NCI-H774 (cell line): ENCODE data around the gene RASA4.
"Not testable (repeated sequence)": the region's sequence is repeated elsewhere in the genome, so short reads cannot be mapped to it uniquely, and the experiment has no call there.

Source experiments
- DNase-seq: peaks from one replicate; lab custom pipeline; 2025; lab: John Stamatoyannopoulos, UW

Gene RASA4

DNA sequence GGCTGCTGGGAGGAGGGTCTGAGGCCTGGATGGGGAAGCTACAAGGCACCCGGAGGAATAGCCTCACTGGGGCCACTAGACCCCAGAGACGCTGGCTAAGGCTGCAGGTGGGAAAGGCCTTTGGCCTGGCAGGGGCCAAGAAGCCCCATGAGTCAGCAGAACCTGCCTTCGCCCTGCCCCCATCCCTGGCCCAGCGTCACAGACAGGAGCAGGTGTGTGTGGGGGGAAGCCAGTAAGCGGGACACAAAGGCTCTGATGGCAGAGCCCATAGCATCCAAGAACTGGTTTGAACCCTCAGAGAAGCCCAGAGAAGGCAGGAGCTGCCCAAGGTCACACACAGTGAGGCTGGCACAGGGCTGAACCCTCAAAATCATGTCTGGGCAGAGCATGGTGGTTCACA is 9.7 kb downstream of the RASA4 start:
- not testable (repeated sequence) for DNase-seq

DNA sequence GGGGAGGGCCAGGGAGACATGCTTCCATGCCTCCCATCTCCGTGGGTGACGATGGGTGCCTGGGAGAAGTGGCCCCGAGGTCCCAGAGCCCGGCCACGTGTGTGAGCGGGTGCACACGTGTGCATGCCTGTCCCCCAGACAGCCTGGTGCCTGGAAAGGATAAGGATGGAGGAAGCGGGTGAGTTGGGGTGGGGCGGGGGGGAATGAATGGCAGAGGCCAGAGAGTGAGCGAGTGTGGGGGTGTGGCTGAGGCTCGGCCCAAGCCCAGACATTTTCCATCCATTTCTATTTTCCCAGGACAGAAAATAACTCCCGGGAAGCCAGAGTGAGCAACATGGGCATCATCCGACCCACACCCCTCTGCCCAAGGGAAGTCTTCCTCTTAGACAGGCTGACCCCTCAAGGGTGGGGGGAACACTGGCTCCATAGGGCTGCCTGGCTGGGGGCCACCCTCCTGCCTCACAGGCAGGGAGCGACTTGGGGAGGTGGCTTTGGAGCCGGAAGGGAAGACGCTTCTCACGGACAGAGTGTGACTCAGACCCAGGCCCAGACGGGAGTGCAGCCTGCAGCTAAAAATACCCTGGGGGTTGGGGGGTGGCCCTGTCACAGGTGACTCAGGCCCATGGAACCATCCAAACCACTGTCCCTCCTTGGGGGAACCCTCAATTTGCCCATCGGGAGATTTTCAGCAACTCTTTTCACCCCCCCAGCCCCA is 12.0 kb downstream of the RASA4 start:
- DNase-seq = not testable (repeated sequence)

DNA sequence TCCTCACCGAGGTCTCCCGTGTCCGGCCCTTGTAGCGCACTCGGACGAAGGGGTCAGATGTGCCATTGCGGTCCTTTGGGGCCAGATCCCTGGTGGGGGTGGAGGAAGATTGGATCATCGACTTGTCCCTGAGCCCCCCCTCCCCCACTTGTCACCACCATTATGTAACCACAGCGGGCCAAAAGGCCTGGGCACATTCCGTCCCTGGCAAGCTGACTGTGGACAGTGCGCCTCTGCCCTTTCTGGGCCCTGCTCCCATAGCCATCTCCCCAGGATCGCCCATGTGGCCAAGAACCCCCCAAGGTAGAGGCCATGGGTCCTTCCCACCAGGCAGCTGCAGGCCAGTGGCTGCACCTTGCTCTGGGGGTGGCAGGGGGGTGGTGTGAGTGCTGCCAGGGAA is 14.2 kb downstream of the RASA4 start:
- not testable (repeated sequence) for DNase-seq

DNA sequence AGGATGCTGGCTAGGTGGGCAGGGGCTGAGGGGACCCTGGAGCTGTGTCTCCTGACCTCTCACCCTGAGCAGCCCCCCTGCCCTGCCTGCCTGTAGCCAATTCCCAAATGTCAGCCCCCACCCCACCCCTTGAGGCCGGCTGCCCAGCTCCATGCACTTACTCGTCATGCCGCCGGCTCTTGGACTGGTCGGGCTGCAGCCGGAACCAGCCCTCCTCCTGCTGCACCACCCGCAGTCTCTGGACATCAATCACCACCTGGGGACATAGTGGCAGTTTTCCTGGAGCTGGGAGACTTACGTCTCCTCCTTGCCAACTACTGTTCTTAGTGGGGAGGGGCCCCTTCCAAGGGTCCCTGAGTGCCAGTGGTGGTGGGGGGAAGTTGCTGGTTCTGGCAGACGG is 16.9 kb downstream of the RASA4 start:
- not testable (repeated sequence) for DNase-seq

DNA sequence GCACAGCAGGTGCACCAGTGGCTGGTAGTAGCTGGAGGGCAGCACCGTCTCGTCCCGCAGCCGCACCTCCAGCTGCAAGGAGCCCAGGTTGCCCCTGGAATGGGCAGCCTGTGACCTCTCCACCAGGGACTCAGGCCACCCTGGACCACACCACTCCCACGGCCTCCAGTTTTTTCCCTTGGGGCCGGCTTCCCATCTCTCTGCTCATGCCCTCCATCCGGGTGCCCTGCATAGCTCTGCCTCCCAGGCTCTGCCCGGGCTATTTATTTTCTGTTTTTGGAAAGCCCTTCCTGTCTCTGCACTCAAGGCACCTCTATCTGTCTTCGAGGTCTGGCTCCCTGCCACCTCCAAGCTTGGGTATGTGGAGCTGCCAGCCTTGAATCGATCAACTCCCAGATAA is 20.5 kb downstream of the RASA4 start:
- DNase-seq = not testable (repeated sequence)

DNA sequence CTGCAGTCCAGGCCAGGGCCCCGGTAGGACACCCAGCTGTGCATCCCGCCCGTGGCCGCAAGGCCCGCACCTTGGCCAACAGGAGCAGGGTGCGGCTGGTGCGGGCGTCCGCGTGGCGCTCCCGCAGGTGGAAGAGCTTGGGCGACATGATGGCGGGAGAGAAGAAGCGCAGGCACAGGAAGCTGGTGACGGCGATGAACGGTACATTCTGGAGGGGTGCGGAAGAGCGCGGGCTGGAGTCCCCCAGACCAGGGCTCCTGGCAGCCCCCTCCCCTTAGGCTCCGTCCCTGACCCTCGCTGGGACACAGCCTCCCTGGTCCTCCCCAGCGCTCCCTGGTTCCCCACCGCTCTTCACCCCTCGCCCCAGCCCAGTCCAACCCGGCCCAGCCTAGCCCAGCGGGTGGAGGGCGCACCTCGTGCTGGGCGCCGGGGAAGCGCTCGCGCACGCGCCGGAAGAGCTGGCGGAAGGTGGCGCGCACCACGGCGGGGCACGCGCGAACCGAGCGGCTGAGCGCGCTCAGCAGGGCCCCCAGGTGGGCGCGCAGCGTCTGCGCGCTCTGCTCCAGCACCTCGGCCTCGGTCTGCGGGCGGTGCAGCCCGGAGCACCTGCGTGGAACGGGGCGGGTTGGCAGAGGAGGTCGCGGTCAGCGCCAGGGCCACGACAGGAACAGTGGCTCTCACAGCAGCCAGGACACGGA is 22.8 kb downstream of the RASA4 start:
- DNase-seq = not testable (repeated sequence)

DNA sequence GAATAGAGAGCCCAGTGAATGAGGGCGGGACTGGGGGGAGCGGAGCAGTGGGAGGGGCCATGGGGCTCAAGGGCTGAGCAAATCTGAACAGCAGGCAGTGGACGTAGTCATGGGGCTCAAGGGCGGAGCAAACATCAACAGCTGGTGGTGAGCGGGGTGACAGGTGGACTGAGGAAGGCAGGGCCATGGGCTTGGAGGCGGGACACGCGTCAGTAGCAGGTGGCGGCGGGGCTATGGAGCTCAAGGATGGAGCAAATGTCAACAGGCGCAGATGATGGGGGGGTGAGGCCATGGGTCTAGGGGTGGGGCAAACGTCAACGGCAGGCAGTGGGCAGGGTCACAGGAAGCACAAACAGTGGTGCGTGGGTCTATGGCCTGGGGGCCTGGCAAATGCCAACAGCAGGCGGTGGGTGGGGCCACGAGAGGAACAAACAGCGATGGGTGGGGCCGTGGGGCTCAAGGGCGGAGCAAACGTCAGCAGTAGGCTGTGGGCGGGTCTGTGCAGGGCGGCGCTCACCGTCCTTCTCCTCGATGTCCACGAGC is 24.0 kb downstream of the RASA4 start:
- DNase-seq = not testable (repeated sequence)

DNA sequence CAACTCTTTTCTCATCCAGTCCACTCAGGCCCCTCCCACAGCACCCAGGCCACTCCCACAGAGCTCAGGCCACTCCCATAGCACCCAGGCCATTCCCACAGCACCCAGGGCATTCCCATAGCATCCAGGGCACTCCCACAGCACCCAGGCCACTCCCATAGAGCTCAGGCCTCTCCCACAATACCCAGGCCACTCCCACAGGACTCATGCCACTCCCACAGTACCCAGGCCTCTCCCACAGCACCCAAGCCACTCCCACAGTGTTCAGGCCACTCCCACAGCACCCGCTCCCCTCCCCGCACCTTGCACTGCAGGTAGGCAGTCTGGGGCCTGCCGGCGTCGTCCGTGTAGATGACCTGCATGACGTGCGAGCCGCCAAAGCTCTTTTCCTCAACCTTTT is 26.7 kb downstream of the RASA4 start:
- not testable (repeated sequence) for DNase-seq

DNA sequence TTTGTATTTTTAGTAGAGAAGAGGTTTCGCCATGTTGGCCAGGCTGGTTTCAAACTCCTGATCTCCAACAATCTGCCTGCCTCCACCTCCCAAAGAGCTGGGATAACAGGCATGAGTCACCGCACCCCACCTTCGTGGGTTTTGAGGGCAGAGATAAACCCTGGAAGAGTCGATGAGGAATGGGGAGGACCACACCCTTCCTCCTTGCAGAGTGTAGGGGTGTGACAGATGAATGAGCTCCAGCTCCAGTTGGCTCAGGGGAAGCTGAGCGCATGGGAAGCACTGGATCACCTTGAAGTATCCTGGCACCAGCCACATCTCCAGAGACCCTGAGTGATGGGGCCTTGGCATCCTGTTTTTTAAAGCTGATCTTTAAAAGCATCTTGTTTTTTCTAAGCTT is 33.1 kb downstream of the RASA4 start:
- not testable (repeated sequence) for DNase-seq

DNA sequence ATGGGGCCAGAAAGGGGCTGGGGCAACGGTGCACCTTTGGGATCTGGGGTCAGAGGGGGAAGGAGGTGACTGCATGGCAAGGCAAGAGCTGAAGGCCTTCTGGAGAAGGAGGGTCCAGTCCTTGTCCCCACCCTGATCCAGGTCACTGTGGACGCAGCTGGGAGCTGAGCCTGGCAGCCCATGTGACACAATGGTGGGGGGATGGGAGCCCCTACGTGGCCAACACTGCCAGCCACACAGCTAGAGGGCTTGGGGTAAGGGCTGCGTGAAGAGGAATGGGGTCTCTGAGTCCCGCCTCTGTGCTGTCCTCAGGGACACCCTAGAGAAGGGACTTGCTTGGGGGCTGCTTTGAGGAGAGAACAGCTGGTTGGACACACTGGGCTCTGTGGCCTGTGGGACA is 34.8 kb downstream of the RASA4 start:
- not testable (repeated sequence) for DNase-seq

DNA sequence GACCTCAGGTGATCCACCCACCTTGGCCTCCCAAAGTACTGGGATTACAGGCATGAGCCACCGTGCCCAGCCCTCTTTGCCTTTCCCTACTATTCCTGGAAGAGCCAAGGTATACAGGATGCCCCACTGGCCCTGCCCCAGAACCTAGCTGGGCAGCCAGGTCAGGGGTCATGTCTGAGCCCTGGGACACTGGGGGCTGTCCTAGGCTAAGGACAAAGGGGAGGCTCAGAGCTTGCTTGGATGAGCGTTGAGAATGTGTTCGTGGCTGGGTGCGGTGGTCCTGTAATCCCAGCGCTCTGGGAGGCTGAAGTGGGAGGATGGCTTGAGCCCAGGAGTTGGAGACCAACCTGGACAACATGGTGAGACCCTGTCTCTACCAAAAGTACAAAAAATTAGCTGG is 38.1 kb downstream of the RASA4 start:
- not testable (repeated sequence) for DNase-seq

DNA sequence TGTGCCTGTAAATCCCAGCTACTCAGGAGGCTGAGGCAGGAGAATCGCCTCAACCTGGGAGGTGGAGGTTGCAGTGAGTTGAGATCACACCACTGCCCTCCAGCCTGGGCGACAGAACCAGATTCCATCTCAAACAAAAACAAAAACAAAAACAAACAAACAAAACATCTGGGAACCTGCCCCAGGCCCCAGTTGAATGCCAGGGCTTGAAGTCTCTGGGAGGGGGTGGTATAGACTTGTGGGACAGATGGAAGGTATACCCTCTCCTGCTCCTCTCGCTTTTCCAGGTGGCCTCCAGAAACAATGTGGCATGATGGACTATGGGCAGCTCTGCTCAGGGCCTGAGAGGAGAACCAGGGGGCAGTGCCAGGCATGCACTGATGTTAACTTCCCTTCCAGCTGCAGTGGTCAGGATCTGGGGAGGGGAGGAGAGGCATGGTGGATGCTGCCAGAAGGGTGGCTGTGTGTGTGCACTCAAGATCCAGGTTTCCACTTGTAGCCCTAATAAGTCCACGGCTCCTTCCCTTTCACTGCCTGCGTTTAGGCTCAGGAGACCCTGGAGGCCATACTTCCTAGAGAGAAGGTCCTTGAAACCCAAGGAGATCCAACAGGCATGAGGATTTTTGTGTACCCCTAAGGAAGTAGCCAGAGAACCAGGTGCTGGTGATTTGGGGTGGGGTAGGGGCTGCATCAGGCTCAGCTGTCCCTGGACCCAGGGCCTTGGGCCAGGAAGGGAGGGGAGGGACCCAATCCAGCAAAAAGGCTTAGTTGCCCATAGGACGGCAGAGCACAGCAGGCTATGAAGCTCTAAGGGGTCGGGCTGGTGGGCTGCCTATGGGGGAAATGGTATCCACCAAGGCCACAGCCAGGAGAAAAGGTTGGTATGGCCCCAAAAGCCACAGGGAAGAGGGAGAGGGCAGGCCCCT is 39.0 kb downstream of the RASA4 start:
- not testable (repeated sequence) for DNase-seq

DNA sequence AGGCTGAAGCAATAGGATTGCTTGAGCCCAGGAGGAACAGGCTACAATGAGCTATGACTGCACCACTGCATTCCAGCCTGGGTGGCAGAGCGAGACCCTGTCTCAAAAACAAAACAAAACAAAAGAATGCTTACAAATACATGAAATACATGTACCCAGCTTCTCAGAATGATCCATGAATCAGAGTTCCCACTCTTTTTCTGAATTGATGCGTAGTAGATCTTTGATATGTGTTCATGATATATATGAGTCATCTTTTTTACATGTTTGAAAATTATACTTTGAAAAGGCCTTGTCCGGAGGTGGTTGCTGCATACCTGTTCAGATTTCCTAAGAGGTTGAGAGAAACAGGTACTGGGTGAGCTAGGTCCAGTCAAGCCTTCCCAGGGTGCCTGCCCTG is 40.2 kb downstream of the RASA4 start:
- DNase-seq = not testable (repeated sequence)

DNA sequence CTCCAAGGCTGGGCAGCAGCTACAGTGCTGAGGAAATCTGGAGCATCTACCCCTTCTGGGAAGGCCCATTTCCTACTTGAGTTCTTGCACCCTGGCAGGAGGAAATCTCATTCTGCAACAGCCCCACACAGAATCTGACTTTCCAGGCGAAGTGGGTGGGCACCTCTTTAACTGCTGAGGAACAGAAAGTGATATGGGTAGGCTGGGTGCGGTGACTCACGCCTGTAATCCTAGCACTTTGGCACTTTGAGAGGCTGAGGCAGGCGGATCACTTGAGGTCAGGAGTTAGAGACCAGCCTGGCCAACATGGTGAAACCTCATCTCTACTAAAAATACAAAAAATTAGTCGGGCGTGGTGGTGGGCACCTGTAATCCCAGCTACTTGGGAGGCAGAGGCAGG is 41.9 kb downstream of the RASA4 start:
- DNase-seq = not testable (repeated sequence)

DNA sequence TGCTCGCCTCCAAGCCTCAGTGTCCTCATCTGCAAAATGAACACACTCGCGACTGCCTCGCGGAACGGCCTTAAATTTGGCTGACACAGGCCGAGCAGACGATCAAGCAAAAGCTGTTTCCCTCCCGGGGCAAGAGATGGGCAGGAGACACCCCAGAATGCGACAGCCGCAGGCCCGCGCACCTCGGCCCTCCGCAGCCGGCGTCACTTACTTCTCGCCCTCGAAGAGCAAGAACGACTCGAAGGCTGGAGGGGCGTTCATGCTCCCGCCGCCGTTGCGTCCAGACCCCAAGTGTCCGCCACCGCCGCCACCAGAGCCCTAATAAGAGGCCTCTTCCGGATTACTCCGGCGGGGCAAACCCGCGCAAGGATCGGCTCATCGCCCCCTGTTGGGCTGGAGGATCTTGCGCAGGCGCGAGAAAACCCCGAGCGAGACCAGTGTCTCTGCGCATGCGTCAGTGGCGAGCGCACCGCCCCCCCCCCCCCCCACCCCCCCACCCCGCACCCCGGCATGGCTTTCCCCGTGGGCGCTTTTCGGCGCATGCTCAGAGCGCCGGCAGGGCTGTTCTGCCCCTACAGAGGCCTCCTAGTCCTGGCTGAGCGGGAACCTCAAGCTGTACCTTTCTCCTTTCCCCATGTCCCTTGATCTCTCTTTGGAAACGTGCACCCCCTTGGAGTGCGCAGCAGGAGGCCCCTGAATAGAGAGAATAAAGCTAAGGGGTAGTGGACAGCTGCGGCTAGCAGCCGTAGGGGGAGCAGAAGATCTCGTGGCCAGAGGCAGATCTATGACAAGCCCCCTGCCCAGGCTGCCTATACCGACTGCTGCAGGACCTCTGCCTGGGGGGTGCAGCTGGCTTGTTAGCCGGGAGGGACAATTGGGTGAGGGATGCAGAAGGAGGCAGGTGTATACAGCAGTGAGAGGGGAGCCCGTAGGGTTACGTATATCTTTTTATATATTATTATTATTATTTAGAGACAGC is 44.0 kb downstream of the RASA4 start, which contains the start of gene POLR2J3:
POLR2J3 (minus strand) TSS at position 323 of the 979 bp plus-strand sequence; CDS start at position 261, 62 bp downstream.
- DNase-seq = not testable (repeated sequence)

DNA sequence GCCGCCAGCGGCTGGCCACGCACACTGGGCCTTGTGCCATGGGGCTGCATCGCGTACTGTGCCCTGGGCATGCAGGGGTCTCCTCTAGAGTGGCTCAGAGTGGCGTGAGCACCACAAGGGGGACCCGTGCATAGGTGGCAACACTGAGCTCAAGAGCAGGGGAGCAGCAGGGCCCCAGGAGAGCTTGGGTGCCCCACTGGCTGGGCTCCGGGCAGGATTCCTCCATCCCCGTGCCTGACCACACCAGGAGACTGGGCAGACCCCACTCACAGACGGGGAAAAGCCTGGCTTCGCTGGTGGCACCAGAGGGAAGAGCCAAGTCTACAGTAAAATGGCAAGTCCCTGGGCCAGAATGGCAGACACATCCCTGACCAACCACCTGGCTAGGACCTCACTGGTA is 47.9 kb downstream of the RASA4 start:
- not testable (repeated sequence) for DNase-seq

DNA sequence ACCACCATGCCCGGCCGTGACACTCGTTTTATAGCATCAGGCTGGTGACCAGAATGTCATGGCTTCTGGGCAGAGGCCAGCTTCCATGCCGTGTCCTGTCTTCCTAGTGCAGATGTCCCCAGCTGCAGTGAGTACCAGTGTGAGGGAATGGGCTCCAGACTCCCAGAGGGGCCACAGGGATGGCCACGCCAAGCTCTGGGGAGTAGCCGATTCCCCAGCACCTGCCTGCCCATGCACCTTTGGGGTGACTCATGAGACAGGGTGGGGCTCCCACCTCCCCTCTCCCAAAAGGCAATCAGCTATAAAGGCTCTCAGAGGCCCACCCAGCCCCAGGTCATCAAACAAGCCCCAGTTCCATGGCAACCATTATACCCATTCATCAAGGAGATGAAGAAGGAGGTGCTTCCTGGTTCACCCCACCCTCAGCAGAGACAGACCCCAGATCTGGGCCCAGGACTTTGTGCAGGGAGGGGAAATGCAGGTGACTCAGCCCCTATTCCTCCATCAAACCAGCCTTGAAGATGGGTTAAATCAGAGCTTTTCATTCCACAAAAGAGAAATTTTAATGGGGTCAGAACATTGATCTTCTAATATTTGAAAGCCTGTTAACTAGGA is 65.6 kb downstream of the RASA4 start, which contains the start of gene SPDYE2:
SPDYE2 (plus strand) TSS at position 419 of the 615 bp plus-strand sequence. CDS start 2,030 bp downstream, outside the sequence.
- DNase-seq = not testable (repeated sequence)

DNA sequence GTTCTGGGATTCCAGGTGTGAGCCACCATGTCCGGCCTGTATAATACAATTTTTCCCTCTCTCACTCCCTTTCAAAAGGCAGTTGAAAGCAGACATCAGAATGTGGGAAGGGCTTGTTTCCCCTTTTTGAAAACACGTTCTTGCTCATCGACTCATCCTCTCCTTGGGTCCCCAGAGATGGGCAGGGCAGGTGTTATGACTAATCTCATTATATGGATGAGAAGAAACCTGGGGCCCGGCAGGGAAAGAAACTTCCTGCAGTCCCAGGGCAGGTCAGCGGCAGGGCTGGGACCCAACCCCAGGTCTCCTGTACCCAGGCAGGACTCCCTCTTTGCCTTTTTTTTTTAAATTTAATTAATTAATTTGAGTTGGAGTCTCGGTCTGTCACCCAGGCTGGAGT is 70.2 kb downstream of the RASA4 start:
- not testable (repeated sequence) for DNase-seq

DNA sequence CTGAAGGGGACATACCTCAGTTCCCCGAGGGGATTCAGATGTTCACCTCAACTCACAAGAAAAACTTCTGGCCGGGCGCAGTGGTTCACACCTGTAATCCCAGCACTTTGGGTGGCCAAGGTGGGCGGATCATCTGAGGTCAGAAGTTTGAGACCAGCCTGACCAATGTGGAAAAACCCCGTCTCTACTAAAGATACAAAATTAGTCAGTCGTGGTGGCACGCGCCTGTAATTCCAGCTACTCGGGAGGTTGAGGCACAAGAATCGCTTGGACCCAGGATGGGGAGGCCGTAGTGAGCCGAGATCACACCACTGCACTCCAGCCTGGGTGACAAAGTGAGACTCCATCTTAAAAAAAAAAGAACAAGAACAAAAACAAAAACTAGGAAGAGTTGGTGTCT is 71.3 kb downstream of the RASA4 start:
- not testable (repeated sequence) for DNase-seq

DNA sequence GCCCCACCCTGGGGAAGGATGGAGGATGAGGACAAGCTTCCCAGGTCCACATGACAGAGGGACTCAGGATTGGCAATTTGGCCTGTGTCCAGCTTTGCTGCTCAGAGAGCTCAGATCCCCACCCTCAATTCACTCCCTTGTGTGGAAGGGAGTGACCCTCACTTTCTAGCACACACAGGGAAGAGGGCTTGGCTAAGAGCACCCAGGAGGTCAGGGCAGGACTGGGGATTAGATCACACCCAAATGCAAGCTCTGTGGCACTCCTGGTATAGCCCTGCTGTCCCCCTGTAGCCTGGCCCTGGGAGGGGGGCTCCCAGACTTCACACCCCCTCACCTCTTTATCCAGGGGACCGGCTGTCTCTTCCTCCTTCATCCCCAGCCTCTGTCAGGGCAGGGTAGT is 72.2 kb downstream of the RASA4 start:
- not testable (repeated sequence) for DNase-seq
